ENCODE measurements around the gene HAUS3. TPM values are rescaled to one million over a fixed set of nuclear protein-coding genes. Genes with fewer than 3 reads are reported as not detected.

HAUS3 gene
- total RNA-seq, 2 donors from 2014 or later: 6.5 to 12.9 TPM

- Histone ChIP-seq H3K4me1 (ENCODE audit: control insufficient read depth in 1 of 2, low read depth in 2 of 2) (peaks cover 9 to 38% of the 10 kb centered on the region in 2 donors), H3K36me3 (peaks cover 30% of the 10 kb centered on the region), H3K4me3 (no peak overlapping the region), H3K27ac (no peak overlapping the region), H3K27me3 (replicated peaks; ENCODE audit: insufficient read depth) (no peaks in the 10 kb centered on the region), H3K9me3 (no peaks in the 10 kb centered on the region)
- TF ChIP-seq CTCF (IDR thresholded peaks at IDR 0.05): no peak
- no peak for DNase-seq (ENCODE audit: low spot score)
- ATAC-seq (ENCODE audit: insufficient number of reproducible peaks, low FRiP score, low read depth): no peak
These were observed 4.6 kb upstream of the HAUS3 start for GRCh38 chr4:2246384-2247127.

DNA sequence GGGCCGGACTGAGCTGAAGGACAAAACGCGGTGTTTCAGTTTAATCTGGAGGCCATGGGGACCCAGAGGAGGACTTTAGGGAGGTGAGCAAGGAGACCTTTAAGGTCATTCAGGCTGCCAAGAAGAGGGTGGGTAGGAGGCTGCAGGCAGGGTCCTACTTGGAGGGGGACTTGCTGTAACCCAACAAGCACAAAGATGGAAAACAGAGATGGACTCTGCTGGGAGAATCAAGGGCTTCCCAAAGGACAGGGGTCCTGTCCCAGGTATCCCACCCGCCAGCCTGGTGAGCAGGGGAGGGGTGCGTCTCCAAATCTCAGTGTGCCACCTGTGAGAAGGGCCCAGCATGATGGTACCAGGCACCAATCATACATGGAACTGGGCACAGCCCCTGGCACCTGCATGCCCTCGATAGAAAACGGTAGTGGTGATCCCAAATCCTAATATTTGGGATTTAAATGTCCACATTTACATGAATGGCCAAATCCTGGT is 3.9 kb upstream of the HAUS3 start:
- Histone ChIP-seq H3K4me3 (no peak overlapping the region), H3K27ac (peak overlapping the region; percentile 50 to 66), H3K36me3 (peaks cover 26% of the 10 kb centered on the region), H3K27me3 (replicated peaks; ENCODE audit: insufficient read depth) (no peaks in the 10 kb centered on the region), H3K9me3 (no peaks in the 10 kb centered on the region), H3K4me1 (ENCODE audit: control insufficient read depth in 1 of 2, low read depth in 2 of 2) (peaks cover 12 to 44% of the 10 kb centered on the region in 2 donors)
- DNase-seq (ENCODE audit: low spot score): no peak
- no peak for TF ChIP-seq CTCF (IDR thresholded peaks at IDR 0.05)
- no peak for ATAC-seq (ENCODE audit: insufficient number of reproducible peaks, low FRiP score, low read depth)

- TF ChIP-seq CTCF (IDR thresholded peaks at IDR 0.05): no peak
- DNase-seq (ENCODE audit: low spot score) (no peak), ATAC-seq (ENCODE audit: insufficient number of reproducible peaks, low FRiP score, low read depth) (no peak)
- Histone ChIP-seq H3K4me1 (ENCODE audit: control insufficient read depth in 1 of 2, low read depth in 2 of 2) (peaks cover 18 to 50% of the 10 kb centered on the region in 2 donors), H3K9me3 (no peaks in the 10 kb centered on the region), H3K4me3 (no peak overlapping the region), H3K27ac (peak overlapping the region; percentile 50 to 66), H3K27me3 (replicated peaks; ENCODE audit: insufficient read depth) (no peaks in the 10 kb centered on the region), H3K36me3 (peaks cover 20% of the 10 kb centered on the region)
These were observed 3.3 kb upstream of the HAUS3 start for GRCh38 chr4:2245057-2245786.

DNA sequence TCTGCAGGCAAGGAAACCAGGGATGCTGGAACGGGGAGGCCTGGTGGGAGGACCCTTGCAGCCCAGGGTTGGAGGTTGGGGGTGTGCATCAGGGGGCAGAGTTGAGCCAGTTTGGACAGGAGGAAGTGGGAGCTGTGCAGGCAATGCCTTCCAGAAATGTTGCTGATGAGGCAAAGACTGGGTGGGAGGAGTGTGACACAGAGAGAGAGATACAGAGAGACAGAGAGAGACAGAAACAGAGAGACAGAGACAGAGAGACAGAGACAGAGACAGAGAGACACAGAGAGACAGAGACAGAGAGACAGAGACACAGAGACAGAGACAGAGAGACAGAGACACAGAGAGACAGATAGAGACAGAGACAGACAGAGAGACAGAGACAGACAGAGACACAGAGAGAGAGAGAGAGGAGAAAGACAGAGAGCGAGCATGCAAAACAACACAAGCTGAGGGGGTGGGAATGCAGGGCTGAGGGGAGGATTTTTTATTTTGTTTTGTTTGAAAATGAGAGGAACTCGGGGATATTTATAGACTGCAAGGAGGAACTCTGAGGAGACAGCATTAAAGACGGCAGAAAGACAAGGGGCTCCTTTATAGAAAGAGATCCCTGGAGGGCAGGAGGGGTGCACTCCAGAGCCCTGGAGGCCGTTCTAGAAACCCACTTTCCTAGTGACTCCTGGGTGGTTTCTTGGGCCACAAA is 1.9 kb upstream of the HAUS3 start:
- peaks cover 32 to 64% of the 10 kb centered on the region in 2 donors for H3K4me1 ChIP-seq (ENCODE audit: control insufficient read depth in 1 of 2, low read depth in 2 of 2)
- DNase-seq (ENCODE audit: low spot score) (no peak), ATAC-seq (ENCODE audit: insufficient number of reproducible peaks, low FRiP score, low read depth) (no peak)
- H3K27me3 ChIP-seq (replicated peaks; ENCODE audit: insufficient read depth): no peaks in the 10 kb centered on the region
- peaks cover 8% of the 10 kb centered on the region for H3K36me3 ChIP-seq
- H3K9me3 ChIP-seq: no peaks in the 10 kb centered on the region
- peak overlapping the region; percentile 59 to 66 for H3K27ac ChIP-seq
- peak overlapping the region; percentile 22 for H3K4me3 ChIP-seq
- no peak for TF ChIP-seq CTCF (IDR thresholded peaks at IDR 0.05)

DNA sequence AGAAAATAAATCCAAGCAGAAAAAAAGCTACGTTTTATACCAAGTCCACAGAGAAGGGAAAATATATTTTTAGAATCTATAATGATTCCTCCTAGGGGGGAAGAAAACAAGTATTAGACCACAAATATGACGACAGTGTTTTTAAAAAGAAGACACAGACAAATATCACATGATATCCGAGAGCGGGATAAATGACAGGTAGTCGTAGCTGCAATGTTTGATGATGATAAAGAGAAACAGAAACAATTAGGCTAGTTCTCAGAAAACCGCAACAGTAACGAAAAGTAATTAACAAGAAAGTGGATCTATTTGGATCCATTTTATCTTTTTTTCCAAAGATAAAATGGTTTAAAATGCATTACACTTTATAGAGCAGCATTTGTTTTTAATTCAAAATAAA is 918 bp downstream of the HAUS3 start:
- H3K36me3 ChIP-seq: peaks cover 3% of the 10 kb centered on the region
- no peak for TF ChIP-seq CTCF (IDR thresholded peaks at IDR 0.05)
- no peak overlapping the region for H3K27ac ChIP-seq
- DNase-seq (ENCODE audit: low spot score) (no peak), ATAC-seq (ENCODE audit: insufficient number of reproducible peaks, low FRiP score, low read depth) (no peak)
- H3K9me3 ChIP-seq: no peaks in the 10 kb centered on the region
- no peaks in the 10 kb centered on the region for H3K27me3 ChIP-seq (replicated peaks; ENCODE audit: insufficient read depth)
- H3K4me3 ChIP-seq: peak overlapping the region; percentile 90
- H3K4me1 ChIP-seq (ENCODE audit: control insufficient read depth in 1 of 2, low read depth in 2 of 2): peaks cover 44 to 68% of the 10 kb centered on the region in 2 donors
